GM23248 (cell line): ENCODE results near the gene UPF1. TPM values are rescaled to one million over a fixed set of nuclear protein-coding genes. Genes with fewer than 3 reads are reported as not detected.

ENCODE experiments used
- DNase-seq: peaks from one replicate; pipeline ENCODE4 v3.0.0-alpha.2; 2015
- H2AFZ ChIP-seq: fragments of 200-600 bp; sonication (generic); 2 replicates; pipeline ENCODE4 v1.6.1; 2016; ENCODE audit warnings: antibody characterized with exemption
- H3F3A ChIP-seq: fragments of 200-600 bp; sonication (generic); 2 replicates; pipeline ENCODE4 v1.6.1; 2016; ENCODE audit warnings: mild to moderate bottlenecking, antibody characterized with exemption, mixed run types; ENCODE audit not compliant: insufficient read depth
- H3K27ac ChIP-seq: fragments of 200-600 bp; sonication (generic); 2 replicates; pipeline ENCODE4 v1.5.1; 2016; ENCODE audit warnings: mild to moderate bottlenecking
- H3K27me3 ChIP-seq: fragments of 200-600 bp; sonication (generic); replicated peaks from 2 replicates; pipeline ENCODE4 v1.6.1; 2016; ENCODE audit warnings: mild to moderate bottlenecking; ENCODE audit not compliant: insufficient read depth
- H3K36me3 ChIP-seq: fragments of 200-600 bp; sonication (generic); 2 replicates; pipeline ENCODE4 v1.6.1; 2016; ENCODE audit warnings: low read depth, mild to moderate bottlenecking
- H3K4me1 ChIP-seq: fragments of 200-600 bp; sonication (generic); 2 replicates; pipeline ENCODE4 v1.6.1; 2016; ENCODE audit warnings: mild to moderate bottlenecking; ENCODE audit not compliant: insufficient read depth
- H3K4me2 ChIP-seq: fragments of 200-600 bp; sonication (generic); one replicate; pipeline ENCODE4 v1.6.1; 2016; ENCODE audit warnings: mild to moderate bottlenecking; ENCODE audit not compliant: unreplicated experiment
- H3K4me3 ChIP-seq: fragments of 200-600 bp; sonication (generic); 2 replicates; pipeline ENCODE4 v1.5.1; 2016; ENCODE audit warnings: mild to moderate bottlenecking
- H3K79me2 ChIP-seq: fragments of 200-600 bp; sonication (generic); 2 replicates; pipeline ENCODE4 v1.6.1; 2016; ENCODE audit warnings: mild to moderate bottlenecking; ENCODE audit not compliant: insufficient read depth
- H3K9ac ChIP-seq: fragments of 200-600 bp; sonication (generic); 2 replicates; pipeline ENCODE4 v1.6.1; 2016; ENCODE audit warnings: mild to moderate bottlenecking
- H3K9me2 ChIP-seq: fragments of 200-600 bp; sonication (generic); 2 replicates; pipeline ENCODE4 v1.6.1; 2016; ENCODE audit warnings: mixed run types, mild to moderate bottlenecking, moderate library complexity; ENCODE audit not compliant: insufficient read depth
- H3K9me3 ChIP-seq: fragments of 200-600 bp; sonication (generic); one replicate; pipeline ENCODE4 v1.6.1; 2017; ENCODE audit warnings: low read depth
- H4K20me1 ChIP-seq: fragments of 200-600 bp; sonication (generic); 2 replicates; pipeline ENCODE4 v1.6.0; 2016; ENCODE audit not compliant: insufficient read depth
- EZH2 ChIP-seq: fragments of 200-600 bp; sonication (generic); IDR thresholded peaks from 2 replicates; pipeline ENCODE4 v1.6.1; 2018; ENCODE audit warnings: antibody characterized with exemption, mild to moderate bottlenecking; ENCODE audit not compliant: insufficient read depth, poor library complexity, severe bottlenecking
- EZH2phosphoT487 ChIP-seq: fragments of 200-600 bp; sonication (generic); IDR thresholded peaks from 2 replicates; pipeline ENCODE4 v1.6.1; 2018; ENCODE audit warnings: antibody characterized with exemption, moderate library complexity, mild to moderate bottlenecking, low read depth; ENCODE audit not compliant: insufficient read depth
- WGBS, 2 experiments: methylation state at CpG; one replicate each; pipeline ENCODE4 v1.1.6; 2015 to 2017; ENCODE audit warnings: low lambda C conversion rate in 2 of 2, low coverage in 1 of 2; ENCODE audit errors: missing lambda C conversion rate in 2 of 2; 5-methylcytosine and 5-hydroxymethylcytosine counted together
- in situ Hi-C: fragments of 300-500 bp; cut with MboI; formaldehyde crosslinking; loops from 2 replicates; pipeline ENCODE4 v1.15.0; 2020
- polyA plus RNA-seq: library from polyadenylated mRNA; unstranded; fragments of >200 nt; fragmentation: Nextera tagmentation; extraction: Ambion mirVana; gene quantifications from 2 replicates; pipeline ENCODE4 v1.2.1, GENCODE V29; 2016
- total RNA-seq: library from RNA; depleted of rRNA; stranded (reverse); fragments of >200 nt; shearing (Covaris generic); gene quantifications from 2 replicates; pipeline ENCODE4 v1.2.3, GENCODE V29; 2014

Gene UPF1
- total and polyA plus RNA-seq, 2 experiments from 2014 or later = 4.3 to 57.4 TPM

- TF ChIP-seq EZH2phosphoT487 = no peak
- no peak for TF ChIP-seq EZH2
- H4K20me1 ChIP-seq = no peaks in the 10 kb centered on the region
- no peak overlapping the region for H2AFZ ChIP-seq
- H3K4me2 ChIP-seq = no peak overlapping the region
- H3F3A ChIP-seq = peaks cover 6% of the 10 kb centered on the region; the same call in 1 of the 2 replicates
- H3K27me3 ChIP-seq = no peaks in the 10 kb centered on the region
- H3K4me1 ChIP-seq = no peaks in the 10 kb centered on the region
- no peaks in the 10 kb centered on the region for H3K9me3 ChIP-seq
- H3K9me2 ChIP-seq = no peaks in the 10 kb centered on the region
- no peak overlapping the region for H3K4me3 ChIP-seq
- no peak overlapping the region for H3K27ac ChIP-seq
- no peak for DNase-seq
- no peak overlapping the region for H3K9ac ChIP-seq
- 91% methylated on average over 29 to 34 of the region's 34 CpGs for WGBS, 2 experiments
- H3K36me3 ChIP-seq = no peaks in the 10 kb centered on the region
- H3K79me2 ChIP-seq = no peaks in the 10 kb centered on the region
- in situ Hi-C loops = no loop called here
Observed at GRCh38 chr19:18878858-18879578, 47.3 kb downstream of the UPF1 start.

GRCh38 chr19:18879579-18880373, 48.0 kb downstream of the UPF1 start:
- Histone ChIP-seq H2AFZ (no peak overlapping the region), H3K79me2 (no peaks in the 10 kb centered on the region), H3K9me3 (no peaks in the 10 kb centered on the region), H3K27me3 (no peaks in the 10 kb centered on the region), H3K9ac (no peak overlapping the region), H3K4me3 (no peak overlapping the region), H4K20me1 (no peaks in the 10 kb centered on the region), H3K9me2 (no peaks in the 10 kb centered on the region), H3F3A (peaks cover 6% of the 10 kb centered on the region; the same call in 1 of the 2 replicates), H3K4me2 (no peak overlapping the region), H3K36me3 (no peaks in the 10 kb centered on the region), H3K27ac (no peak overlapping the region), H3K4me1 (no peaks in the 10 kb centered on the region)
- in situ Hi-C loops = no loop called here
- no peak for TF ChIP-seq EZH2
- no peak for TF ChIP-seq EZH2phosphoT487
- peak; percentile 44 for DNase-seq
- 70 to 91% methylated on average over 6 to 13 of the region's 13 CpGs for WGBS, 2 experiments

- no peaks in the 10 kb centered on the region for H3K79me2 ChIP-seq
- DNase-seq = no peak
- WGBS, 2 experiments = 82 to 86% methylated on average over 7 of the region's 7 CpGs
- no peak overlapping the region for H2AFZ ChIP-seq
- TF ChIP-seq EZH2 (no peak), EZH2phosphoT487 (no peak)
- H3K9me3 ChIP-seq = no peaks in the 10 kb centered on the region
- no peak overlapping the region for H3K4me3 ChIP-seq
- no peak overlapping the region for H3K27ac ChIP-seq
- no peak overlapping the region for H3K9ac ChIP-seq
- in situ Hi-C loops = no loop called here
- H3K4me1 ChIP-seq = no peaks in the 10 kb centered on the region
- H4K20me1 ChIP-seq = no peaks in the 10 kb centered on the region
- H3K27me3 ChIP-seq = no peaks in the 10 kb centered on the region
- no peaks in the 10 kb centered on the region for H3F3A ChIP-seq
- H3K4me2 ChIP-seq = no peak overlapping the region
- no peaks in the 10 kb centered on the region for H3K36me3 ChIP-seq
- H3K9me2 ChIP-seq = no peaks in the 10 kb centered on the region
Observed at GRCh38 chr19:18881491-18881890, 49.7 kb downstream of the UPF1 start.

- Histone ChIP-seq H3K9ac (no peak overlapping the region), H3K4me3 (no peak overlapping the region), H3K27ac (no peak overlapping the region), H3K4me2 (no peak overlapping the region), H3K4me1 (no peaks in the 10 kb centered on the region), H3K27me3 (no peaks in the 10 kb centered on the region), H3K79me2 (no peaks in the 10 kb centered on the region), H3K9me2 (no peaks in the 10 kb centered on the region), H3F3A (no peaks in the 10 kb centered on the region), H3K36me3 (no peaks in the 10 kb centered on the region), H4K20me1 (no peaks in the 10 kb centered on the region), H3K9me3 (no peaks in the 10 kb centered on the region), H2AFZ (no peak overlapping the region)
- in situ Hi-C loops = no loop called here
- 78 to 83% methylated on average over 26 to 30 of the region's 30 CpGs for WGBS, 2 experiments
- DNase-seq = no peak
- TF ChIP-seq EZH2 (no peak), EZH2phosphoT487 (no peak)
Observed at GRCh38 chr19:18883526-18884304, 52.0 kb downstream of the UPF1 start.
